Urothelium cell line (cell line): ENCODE results near the gene ASS1.

Experiments
- DNase-seq: peaks from one replicate; pipeline ENCODE4 v3.0.0; 2011; ENCODE audit warnings: low spot score, mixed read lengths
- FAIRE-seq: peaks from 2 replicates; lab custom pipeline; 2011; peaks lifted over from hg19 to GRCh38; lab: Jason Lieb, UNC

The ASS1 gene

GRCh38 chr9:130417602-130418001, 27.2 kb upstream of the ASS1 start:
- FAIRE-seq (no peak), DNase-seq (no peak)

GRCh38 chr9:130418776-130419175, 26.0 kb upstream of the ASS1 start:
- FAIRE-seq (no peak), DNase-seq (no peak)

DNA sequence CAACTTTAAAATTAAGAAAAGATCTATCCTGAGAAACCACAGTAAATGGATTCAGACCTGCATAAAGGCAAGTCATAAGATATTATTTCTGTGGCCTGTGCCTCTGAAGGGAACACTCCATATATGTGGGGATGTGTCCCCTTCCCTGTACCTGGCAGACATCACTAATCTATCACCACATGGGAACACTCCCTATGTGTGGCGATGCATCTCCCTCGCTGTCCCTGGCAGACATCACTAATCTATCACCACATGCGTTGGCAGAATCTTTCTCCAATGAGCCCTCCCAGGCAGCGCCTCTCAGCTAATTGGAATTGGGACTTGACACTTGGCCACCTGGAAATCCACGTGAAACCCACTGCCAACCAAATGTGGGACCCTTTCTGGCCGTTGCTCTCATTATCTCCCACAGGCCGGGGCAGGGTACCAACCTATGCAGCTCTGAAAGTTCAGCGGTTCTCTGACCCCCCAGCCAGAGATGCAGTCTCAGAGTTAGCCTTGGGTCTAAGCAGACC, 25.2 kb upstream of the ASS1 start:
- DNase-seq: no peak
- no peak for FAIRE-seq

DNA sequence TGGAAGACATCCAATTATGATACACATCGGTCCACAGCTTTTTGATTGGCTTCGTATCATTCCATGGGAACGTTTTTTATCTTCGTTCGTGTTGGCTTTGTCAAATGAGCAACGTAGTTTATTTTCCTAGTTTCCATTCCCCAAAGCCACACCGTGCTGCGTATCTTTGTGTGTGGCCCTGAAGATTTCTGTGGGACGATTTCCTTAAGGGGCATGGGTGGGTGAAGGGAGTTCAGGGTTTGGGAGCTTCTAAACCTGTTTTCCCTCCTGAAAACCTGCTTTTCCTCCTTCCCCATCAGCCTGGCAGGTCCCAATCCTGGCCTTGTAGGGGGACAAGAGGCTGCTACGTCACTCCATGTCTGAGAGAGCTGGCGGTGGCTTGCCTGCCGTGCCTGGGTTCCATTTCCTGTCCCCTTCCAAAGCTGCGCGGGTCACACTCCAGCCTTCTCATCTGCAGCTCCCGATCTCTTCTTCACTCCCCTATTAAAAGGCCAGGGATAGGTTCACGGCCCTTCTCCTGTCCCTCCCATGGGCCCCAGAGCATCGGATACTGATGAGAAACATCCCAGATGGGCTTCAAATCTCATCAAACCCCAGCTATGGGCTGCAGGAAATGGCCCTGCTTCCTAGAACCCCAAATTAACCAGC, 23.5 kb upstream of the ASS1 start:
- FAIRE-seq (no peak), DNase-seq (no peak)

GRCh38 chr9:130421802-130422276, 22.9 kb upstream of the ASS1 start:
- peak; percentile 53 for DNase-seq
- no peak for FAIRE-seq

- FAIRE-seq: no peak
- no peak for DNase-seq
Measured at GRCh38 chr9:130422546-130422945, 22.2 kb upstream of the ASS1 start.

DNA sequence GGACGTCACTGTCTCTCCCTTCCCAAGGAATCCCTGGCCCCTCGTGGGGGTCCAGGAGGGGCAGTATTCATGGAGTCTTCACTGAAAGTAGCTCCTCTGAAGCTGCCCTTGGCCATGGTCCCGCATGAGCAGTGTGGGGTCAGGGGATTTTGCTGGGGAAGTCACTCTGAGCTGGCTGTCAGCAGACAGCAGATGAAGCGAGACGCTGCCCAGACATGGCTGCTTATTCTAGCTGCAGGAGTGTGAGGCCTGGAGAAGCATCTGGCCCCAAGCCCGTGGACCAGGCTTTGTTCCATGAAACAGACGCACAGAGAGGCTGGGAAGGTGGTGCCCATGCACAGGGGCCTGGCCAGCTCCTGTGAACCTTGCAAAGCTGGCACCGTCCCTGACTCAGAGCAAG, 21.5 kb upstream of the ASS1 start:
- no peak for FAIRE-seq

DNA sequence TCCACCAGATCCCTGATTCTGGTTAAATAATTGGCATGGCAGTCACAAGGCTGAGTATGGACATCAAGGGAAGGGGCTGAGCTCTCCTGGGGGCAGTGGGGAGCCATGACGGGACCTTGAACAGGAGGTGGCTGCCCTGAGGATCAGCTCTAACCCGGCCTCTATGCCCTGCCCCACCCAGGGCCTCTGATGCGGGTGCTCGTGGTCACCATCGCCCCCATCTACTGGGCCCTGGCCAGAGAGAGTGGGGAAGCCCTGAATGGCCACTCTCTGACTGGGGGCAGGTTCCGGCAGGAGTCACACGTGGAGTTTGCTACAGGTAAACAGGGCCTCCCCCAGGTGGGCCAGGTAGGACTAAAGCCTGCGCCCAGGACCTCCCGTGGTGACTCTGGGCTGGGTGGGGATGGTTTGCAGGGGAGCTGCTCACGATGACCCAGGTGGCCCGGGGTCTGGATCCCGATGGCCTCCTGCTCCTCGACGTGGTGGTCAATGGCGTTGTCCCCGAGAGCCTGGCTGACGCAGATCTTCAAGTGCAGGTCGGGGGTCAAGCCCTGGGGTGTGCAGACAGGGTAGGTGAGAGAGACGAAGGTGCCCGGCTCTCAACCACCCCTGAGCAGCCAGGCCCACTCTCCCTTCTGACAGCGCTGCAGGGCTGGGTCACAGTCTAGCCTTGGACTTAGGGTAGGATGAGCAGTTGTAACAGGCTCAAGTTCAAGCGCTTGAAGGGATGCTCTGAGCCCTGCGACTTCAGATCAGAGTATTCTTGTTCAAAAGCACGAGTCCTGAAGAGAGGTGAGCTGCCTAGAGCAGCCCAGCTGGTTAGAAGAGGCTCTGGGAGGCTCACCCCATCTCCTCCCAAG, 19.9 kb upstream of the ASS1 start:
- FAIRE-seq (no peak), DNase-seq (no peak)

More for the DNA sequence above, 21.5 kb upstream of the ASS1 start:
- DNase-seq: no peak

- FAIRE-seq (no peak), DNase-seq (no peak)
Measured at GRCh38 chr9:130425741-130426466, 18.9 kb upstream of the ASS1 start.

DNA sequence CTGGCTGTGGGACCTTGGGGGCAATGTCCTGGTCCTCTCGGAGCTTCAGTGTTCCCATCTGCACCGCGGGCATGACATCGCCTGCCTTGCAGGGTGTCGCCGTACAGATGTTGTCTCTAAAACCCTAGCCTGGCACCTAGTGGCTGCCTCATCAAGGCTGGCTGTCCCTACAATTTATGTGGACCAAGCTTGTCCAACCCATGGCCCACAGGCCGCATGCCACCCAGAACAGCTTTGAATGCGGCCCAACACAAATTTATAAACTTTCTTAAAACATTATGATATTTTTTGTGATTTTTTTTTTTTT, 18.3 kb upstream of the ASS1 start:
- FAIRE-seq (no peak), DNase-seq (no peak)

DNA sequence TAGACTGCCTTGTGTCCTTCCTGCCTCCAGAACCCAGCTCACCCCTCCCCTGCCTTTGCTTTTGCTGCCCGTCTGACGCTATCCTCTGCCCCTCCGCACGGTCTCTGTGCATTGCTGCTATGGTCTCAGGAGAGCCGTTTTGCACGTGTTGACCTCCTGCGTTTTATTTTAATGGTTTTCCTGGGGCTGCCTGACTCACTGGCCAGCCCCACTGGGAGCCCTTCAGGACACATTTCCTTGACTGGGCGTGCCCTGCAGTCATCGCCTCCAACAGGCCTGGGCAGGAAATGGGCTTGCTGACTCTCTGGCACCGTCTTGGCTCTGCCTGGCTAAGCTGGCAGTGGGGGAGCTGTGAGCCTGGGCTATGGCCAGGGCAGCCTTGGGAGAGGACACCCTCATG, 17.9 kb upstream of the ASS1 start:
- DNase-seq (peak; percentile 65), FAIRE-seq (no peak)

DNA sequence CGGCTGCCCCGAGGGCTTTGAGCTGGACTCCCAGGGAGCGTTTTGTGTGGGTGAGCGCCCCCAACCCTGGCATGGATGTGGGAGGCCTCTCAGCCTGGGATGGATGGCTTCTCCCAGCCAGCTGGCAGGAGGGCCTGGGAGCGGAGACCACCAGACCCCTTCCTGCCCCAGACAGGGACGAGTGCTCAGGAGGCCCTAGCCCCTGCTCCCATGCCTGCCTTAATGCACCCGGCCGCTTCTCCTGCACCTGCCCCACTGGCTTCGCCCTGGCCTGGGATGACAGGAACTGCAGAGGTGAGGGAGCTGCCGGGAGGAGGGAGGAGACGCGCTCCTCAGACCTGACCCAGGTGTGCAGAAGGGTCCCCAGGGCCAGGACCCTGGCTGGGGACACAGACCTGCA, 17.4 kb upstream of the ASS1 start:
- DNase-seq (no peak), FAIRE-seq (no peak)

DNA sequence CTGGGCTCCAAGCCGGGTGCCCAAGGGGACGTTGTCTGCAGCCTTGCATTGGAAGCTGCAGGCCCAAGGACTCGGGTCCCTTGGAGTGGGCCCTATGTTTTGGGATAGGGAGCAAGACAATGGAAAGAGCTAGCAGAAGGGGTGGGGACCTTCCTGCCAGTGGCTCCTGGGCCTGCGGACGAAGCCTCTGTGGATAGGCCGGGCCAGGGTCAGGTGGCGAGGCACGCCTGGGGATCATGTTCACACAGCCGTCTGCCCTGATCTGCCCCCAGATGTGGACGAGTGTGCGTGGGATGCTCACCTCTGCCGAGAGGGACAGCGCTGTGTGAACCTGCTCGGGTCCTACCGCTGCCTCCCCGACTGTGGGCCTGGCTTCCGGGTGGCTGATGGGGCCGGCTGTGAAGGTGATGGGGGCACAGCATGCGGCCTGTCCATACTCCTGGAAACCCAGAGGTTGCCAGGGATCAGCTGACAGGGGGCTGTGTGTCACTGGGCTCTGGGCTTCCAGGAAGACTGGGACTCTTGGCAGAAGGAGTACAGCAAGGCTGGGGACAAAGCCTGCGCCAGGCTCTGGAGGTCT, 16.6 kb upstream of the ASS1 start:
- FAIRE-seq (no peak), DNase-seq (no peak)

GRCh38 chr9:130429381-130429780, 15.4 kb upstream of the ASS1 start:
- no peak for FAIRE-seq
- DNase-seq: no peak

- FAIRE-seq (no peak), DNase-seq (no peak)
Measured at GRCh38 chr9:130429831-130430230, 14.9 kb upstream of the ASS1 start.

DNA sequence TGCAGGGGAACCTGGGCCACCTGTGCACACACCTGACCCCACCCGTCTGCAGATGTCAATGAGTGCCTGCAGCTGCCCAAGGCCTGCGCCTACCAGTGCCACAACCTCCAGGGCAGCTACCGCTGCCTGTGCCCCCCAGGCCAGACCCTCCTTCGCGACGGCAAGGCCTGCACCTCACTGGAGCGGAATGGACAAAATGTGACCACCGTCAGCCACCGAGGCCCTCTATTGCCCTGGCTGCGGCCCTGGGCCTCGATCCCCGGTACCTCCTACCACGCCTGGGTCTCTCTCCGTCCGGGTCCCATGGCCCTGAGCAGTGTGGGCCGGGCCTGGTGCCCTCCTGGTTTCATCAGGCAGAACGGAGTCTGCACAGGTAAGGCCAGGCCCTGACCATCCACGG, 14.5 kb upstream of the ASS1 start:
- DNase-seq (no peak), FAIRE-seq (no peak)

GRCh38 chr9:130430734-130431535, 13.8 kb upstream of the ASS1 start:
- no peak for FAIRE-seq

GRCh38 chr9:130431536-130432303, 13.0 kb upstream of the ASS1 start:
- FAIRE-seq (no peak), DNase-seq (no peak)

More at GRCh38 chr9:130430734-130431535, 13.8 kb upstream of the ASS1 start:
- no peak for DNase-seq

- DNase-seq (no peak), FAIRE-seq (no peak)
Measured at GRCh38 chr9:130432362-130432761, 12.4 kb upstream of the ASS1 start.

DNA sequence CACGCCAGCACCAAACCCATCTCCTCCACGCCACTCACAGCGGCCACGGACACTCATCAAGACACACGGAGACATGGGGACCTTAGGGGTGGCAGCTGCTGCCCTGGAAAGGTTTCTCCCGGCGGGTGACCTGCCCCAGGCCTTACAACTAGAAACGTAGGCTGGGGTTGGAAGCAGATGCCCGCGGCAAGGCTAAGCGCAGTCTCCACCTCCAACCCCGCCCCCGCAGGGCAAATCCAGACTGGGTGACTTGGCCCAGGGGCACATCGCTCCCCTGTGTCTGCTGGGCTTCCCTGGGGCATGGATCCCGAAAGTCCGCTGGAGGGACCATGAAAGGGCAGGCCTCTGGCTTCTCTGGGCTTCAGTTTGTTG, 12.0 kb upstream of the ASS1 start:
- FAIRE-seq: no peak
- no peak for DNase-seq
